Erythroblast (primary cell): ENCODE measurements around the gene CROCC2.

Experiments
- DNase-seq, 2 experiments: peaks; one replicate each; lab custom pipeline; 2025; lab: John Stamatoyannopoulos, UW
- GATA1 ChIP-seq: IDR thresholded peaks from 2 replicates; pipeline ENCODE4 v1.6.1; 2011; ENCODE audit warnings: low read depth, mild to moderate bottlenecking, control low read depth, low read length, moderate library complexity
- POLR2A ChIP-seq: IDR thresholded peaks from 2 replicates; pipeline ENCODE4 v1.6.1; 2011; ENCODE audit warnings: mild to moderate bottlenecking, low read length

Gene CROCC2

DNA sequence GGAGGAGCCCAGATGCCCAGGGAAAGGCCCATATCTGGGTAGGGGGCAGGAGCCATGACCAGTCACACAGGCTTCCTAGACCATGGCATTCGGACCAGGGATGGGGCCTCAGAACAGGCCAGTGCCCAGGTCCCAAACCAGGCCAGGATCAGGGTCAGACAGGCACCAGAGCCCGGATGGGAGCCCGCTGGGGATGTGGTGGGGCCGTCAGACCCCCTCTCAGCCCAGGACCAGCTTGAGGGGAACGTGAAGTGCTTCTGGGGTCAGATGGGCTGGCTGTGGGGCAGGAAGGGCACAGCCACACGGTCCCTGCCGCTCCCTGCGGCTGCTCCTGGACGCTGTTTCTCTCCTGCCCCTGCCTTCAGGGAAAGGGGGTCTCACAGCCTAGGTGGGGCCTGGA is 131.4 kb downstream of the CROCC2 start:
- TF ChIP-seq GATA1: no peak
- no peak for TF ChIP-seq POLR2A
- no peak for DNase-seq

DNA sequence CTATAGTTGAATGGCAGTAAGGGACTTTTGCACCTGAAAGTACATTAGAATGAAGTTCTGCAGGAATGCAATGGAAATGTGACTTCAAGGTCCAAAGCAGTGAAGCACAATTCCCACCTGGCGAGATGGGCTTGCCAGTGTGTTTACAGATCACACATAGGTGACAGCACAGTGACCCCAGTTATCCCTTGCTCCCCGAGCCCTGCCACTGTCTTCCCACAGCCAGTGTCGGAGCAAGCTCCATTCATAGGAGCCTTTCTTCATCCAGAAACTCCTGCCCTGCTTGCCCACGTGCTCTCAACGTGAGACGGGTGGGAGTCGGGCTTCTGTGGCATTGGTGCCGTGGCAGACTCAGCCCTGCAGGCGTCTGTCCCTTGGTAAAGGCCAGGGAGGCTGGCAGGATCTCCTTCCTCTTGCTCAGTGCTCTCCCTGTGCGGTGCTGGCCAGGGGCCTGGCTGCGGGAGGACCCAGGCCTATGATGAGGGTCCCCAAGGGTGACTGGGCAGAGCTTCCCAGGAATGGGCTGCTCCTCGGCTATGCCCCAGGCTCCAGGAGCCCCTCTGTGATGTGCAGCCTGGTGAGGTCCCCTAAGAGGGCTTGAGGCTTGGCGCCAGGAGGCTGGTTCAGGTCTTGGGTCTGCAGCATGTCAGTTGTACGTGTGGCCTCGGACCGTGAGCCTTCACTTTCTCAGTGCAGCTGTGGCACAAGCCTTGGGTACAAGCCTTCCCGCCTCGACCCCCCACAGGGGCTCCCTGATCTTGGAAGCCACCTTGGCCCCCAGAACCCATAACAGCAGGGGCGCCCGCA is 132.4 kb downstream of the CROCC2 start:
- TF ChIP-seq GATA1 (no peak), POLR2A (no peak)
- no peak for DNase-seq

DNA sequence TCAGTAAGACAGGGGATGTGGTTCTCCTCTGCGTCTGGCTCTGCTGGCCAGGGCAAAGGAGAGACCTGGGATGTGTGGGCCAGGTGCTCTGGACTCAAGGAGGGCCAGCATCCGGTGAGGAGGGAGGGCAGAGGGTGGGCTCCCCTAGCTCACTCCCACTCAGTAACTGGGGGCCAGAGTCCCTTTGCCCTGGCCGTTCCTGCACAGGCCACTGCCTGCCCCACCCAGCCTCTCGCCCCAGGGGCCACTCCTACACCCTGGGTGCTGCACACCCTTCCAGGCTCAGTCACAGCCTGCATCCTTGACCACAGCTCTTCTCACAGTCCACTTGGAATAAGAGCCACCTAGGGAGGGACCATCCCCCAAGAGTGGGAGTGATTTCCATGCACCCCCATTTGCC is 133.3 kb downstream of the CROCC2 start:
- TF ChIP-seq GATA1: no peak
- no peak for TF ChIP-seq POLR2A
- no peak for DNase-seq

DNA sequence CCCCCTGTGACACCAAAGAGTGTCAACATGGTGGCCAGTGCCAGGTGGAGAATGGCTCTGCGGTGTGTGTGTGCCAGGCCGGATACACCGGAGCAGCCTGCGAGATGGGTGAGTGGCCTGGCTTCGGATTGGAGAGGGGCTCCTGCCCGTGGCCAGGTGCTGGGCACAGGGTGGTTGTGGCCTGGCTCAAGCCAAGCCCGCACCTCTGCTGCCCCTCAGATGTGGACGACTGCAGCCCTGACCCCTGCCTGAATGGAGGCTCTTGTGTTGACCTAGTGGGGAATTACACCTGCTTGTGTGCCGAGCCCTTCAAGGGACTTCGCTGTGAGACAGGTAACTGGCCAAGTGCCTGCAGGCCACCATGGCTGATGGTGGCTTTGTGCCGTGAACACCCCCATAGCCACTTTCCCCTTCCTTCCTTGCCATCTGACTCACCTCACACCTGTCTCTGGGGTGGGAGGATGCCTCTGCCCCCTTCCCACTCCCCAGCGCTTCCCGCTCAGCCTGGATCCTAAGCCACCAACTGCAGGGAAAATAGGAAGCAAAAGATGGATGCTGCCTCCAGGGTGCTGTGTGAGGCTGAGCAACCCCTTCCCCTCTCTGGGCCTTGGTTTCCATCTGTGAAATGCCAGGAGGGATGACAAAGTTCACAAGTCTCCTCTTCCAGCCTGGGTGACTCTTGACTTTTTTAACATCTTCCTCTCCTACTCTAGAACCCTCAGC is 134.1 kb downstream of the CROCC2 start:
- DNase-seq: no peak
- TF ChIP-seq GATA1 (no peak), POLR2A (no peak)

DNA sequence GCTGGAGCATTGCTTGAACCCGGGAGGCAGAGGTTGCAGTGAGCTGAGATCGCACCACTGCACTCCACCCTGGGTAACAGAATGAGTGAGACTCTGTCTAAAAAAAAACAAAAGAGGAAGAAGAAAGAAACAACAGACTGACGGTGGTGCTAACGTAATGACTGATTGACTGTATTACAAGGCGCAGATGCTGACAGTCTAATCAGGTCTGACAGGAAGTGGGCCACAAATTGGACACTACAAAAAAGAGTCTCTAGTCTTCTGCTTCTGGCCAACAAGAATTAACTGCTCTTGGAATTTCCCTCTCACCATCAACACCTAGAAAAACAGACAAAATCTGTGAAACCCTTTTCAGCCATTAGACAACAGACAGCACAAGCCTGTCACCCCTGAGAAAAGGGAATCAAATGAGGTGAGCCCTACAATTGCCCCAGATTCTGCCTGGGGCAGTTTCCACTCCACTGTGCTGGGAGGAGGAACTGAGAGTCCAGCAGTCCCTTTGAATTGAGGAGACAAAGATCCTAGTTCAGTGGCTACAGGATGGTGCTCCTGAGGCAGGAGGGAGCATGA is 135.5 kb downstream of the CROCC2 start:
- no peak for DNase-seq
- TF ChIP-seq GATA1: no peak
